ENCODE results near the gene DYRK1A. TPM values are rescaled to one million over a fixed set of nuclear protein-coding genes. Genes with fewer than 3 reads are reported as not detected.

Gene DYRK1A
- polyA plus RNA-seq, 1 donor (not counting 4 experiments of a cell fraction or from before 2014, with no cell fraction given), result 25.3 TPM

DNA sequence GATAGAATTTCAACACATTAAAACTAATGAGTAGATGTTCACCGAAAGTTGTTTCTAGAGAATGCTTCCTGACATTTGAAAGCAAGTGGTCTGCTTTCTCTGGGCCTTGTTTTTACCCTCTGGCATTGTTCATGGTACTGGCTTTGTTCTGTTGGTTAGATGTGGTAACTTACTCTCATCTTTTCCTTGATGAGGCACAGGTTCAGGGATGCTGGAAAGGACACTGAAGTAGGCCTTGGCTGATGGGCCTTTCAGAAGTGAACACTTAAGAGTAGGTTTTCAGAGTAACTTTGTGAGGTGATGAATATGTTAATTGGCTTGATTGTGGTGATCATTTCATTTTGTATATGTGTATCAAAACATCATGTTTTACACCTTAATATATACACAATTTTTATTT is 55.8 kb downstream of the DYRK1A start:
- no peak overlapping the region for H3K4me2 ChIP-seq (ENCODE audit: control insufficient read depth, extremely low read depth, insufficient read depth, low read depth, low read length)
- H2AFZ ChIP-seq (ENCODE audit: control insufficient read depth, low read length), result no peak overlapping the region
- H3K9ac ChIP-seq (ENCODE audit: control insufficient read depth, extremely low read depth, insufficient read depth, low read length), result no peak overlapping the region
- H3K9me3 ChIP-seq (ENCODE audit: control insufficient read depth, low read depth, low read length), result no peaks in the 10 kb centered on the region
- no peaks in the 10 kb centered on the region for H3K4me1 ChIP-seq (ENCODE audit: control insufficient read depth, extremely low read depth, insufficient read depth, low read length)
- H3K27ac ChIP-seq (ENCODE audit: control insufficient read depth, insufficient read depth, low read length), result no peak overlapping the region
- FAIRE-seq (no peak), DNase-seq (ENCODE audit: low read depth, low spot score) (no peak)
- peaks cover 9 to 11% of the 10 kb centered on the region in 2 experiments for H3K36me3 ChIP-seq (ENCODE audit: control insufficient read depth in 2 of 2, extremely low read depth in 1 of 2, insufficient read depth in 2 of 2, low read length in 2 of 2)
- dilution Hi-C loops (cut with MboI; ENCODE audit: extremely low pct_ligation_motif_present, low sequenced_read_pairs), result no loop called here
- H3K27me3 ChIP-seq (ENCODE audit: control insufficient read depth, extremely low read depth, insufficient read depth, low read length), result no peaks in the 10 kb centered on the region
- H3K9me1 ChIP-seq (ENCODE audit: control insufficient read depth, extremely low read depth, insufficient read depth, low read length), result no peaks in the 10 kb centered on the region
- H3K79me2 ChIP-seq (ENCODE audit: control insufficient read depth, insufficient read depth, low read length), result peaks cover 65% of the 10 kb centered on the region
- H3K4me3 ChIP-seq (ENCODE audit: control insufficient read depth in 2 of 3, extremely low read depth in 1 of 3, insufficient read depth in 2 of 3, low read depth in 1 of 3, low read length in 3 of 3), result no peak overlapping the region
- no peak for TF ChIP-seq EZH2 (IDR thresholded peaks at IDR 0.05; ENCODE audit: low read length)
- TF ChIP-seq, protein P1, sequence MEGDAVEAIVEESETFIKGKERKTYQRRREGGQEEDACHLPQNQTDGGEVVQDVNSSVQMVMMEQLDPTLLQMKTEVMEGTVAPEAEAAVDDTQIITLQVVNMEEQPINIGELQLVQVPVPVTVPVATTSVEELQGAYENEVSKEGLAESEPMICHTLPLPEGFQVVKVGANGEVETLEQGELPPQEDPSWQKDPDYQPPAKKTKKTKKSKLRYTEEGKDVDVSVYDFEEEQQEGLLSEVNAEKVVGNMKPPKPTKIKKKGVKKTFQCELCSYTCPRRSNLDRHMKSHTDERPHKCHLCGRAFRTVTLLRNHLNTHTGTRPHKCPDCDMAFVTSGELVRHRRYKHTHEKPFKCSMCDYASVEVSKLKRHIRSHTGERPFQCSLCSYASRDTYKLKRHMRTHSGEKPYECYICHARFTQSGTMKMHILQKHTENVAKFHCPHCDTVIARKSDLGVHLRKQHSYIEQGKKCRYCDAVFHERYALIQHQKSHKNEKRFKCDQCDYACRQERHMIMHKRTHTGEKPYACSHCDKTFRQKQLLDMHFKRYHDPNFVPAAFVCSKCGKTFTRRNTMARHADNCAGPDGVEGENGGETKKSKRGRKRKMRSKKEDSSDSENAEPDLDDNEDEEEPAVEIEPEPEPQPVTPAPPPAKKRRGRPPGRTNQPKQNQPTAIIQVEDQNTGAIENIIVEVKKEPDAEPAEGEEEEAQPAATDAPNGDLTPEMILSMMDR (optimal IDR thresholded peaks at IDR 0.05 in 1 of 3, IDR thresholded peaks at IDR 0.05 in 1 of 3, conservative IDR thresholded peaks at IDR 0.05 in 1 of 3; ENCODE audit: extremely low read depth in 1 of 3, insufficient read depth in 2 of 3, low read length in 3 of 3), result no peak
- peaks cover 6% of the 10 kb centered on the region for H4K20me1 ChIP-seq (ENCODE audit: control insufficient read depth, extremely low read depth, insufficient read depth, low read length)

DNA sequence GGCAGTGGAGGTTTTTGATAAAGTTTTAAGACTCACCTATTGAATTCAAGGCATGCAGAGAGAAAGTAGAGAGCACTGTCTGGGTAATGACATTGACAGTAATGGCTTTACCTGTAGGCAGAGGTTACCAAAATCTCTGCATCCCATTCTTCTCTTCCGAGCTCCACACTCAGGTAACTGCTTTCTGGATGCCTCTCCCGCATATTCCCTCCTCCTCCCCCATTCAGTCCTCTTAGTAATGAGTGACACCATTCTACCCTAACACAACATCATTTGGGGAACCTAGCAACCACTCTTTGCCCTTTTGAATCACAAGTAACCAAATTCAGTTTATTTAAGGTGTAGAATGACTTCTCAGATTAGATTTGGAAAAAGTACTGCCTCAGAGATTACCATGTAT is 56.5 kb downstream of the DYRK1A start:
- Histone ChIP-seq H3K4me3 (ENCODE audit: control insufficient read depth in 2 of 3, extremely low read depth in 1 of 3, insufficient read depth in 2 of 3, low read depth in 1 of 3, low read length in 3 of 3) (no peak overlapping the region), H4K20me1 (ENCODE audit: control insufficient read depth, extremely low read depth, insufficient read depth, low read length) (peaks cover 6% of the 10 kb centered on the region), H3K79me2 (ENCODE audit: control insufficient read depth, insufficient read depth, low read length) (peaks cover 60% of the 10 kb centered on the region), H3K27me3 (ENCODE audit: control insufficient read depth, extremely low read depth, insufficient read depth, low read length) (no peaks in the 10 kb centered on the region), H2AFZ (ENCODE audit: control insufficient read depth, low read length) (no peak overlapping the region), H3K4me1 (ENCODE audit: control insufficient read depth, extremely low read depth, insufficient read depth, low read length) (no peaks in the 10 kb centered on the region), H3K9me1 (ENCODE audit: control insufficient read depth, extremely low read depth, insufficient read depth, low read length) (no peaks in the 10 kb centered on the region), H3K4me2 (ENCODE audit: control insufficient read depth, extremely low read depth, insufficient read depth, low read depth, low read length) (no peak overlapping the region), H3K36me3 (ENCODE audit: control insufficient read depth in 2 of 2, extremely low read depth in 1 of 2, insufficient read depth in 2 of 2, low read length in 2 of 2) (peaks cover 9 to 11% of the 10 kb centered on the region in 2 experiments), H3K9me3 (ENCODE audit: control insufficient read depth, low read depth, low read length) (no peaks in the 10 kb centered on the region), H3K27ac (ENCODE audit: control insufficient read depth, insufficient read depth, low read length) (no peak overlapping the region), H3K9ac (ENCODE audit: control insufficient read depth, extremely low read depth, insufficient read depth, low read length) (no peak overlapping the region)
- dilution Hi-C loops (cut with MboI; ENCODE audit: extremely low pct_ligation_motif_present, low sequenced_read_pairs), result no loop called here
- DNase-seq (ENCODE audit: low read depth, low spot score) (no peak), FAIRE-seq (no peak)
- TF ChIP-seq, protein P1 (optimal IDR thresholded peaks at IDR 0.05 in 1 of 3, IDR thresholded peaks at IDR 0.05 in 1 of 3, conservative IDR thresholded peaks at IDR 0.05 in 1 of 3; ENCODE audit: extremely low read depth in 1 of 3, insufficient read depth in 2 of 3, low read length in 3 of 3), result no peak
- TF ChIP-seq EZH2 (IDR thresholded peaks at IDR 0.05; ENCODE audit: low read length), result no peak
